Smooth muscle cell (in vitro differentiated cells): ENCODE measurements around the gene HSPA1A. TPM values are rescaled to one million over a fixed set of nuclear protein-coding genes. Genes with fewer than 3 reads are reported as not detected.
A peak's percentile ranks its signal among the peaks of the same experiment; 100 is the strongest.

ENCODE experiments used
- DNase-seq: peaks from one replicate; lab custom pipeline; 2025; ENCODE audit not compliant: unreplicated experiment; lab: John Stamatoyannopoulos, UW
- H2AFZ ChIP-seq: fragments of 200-600 bp; sonication (generic); 2 replicates; pipeline ENCODE4 v1.6.0; 2016; ENCODE audit warnings: antibody characterized with exemption, low read depth, mild to moderate bottlenecking
- H3F3A ChIP-seq: fragments of 200-600 bp; sonication (generic); 2 replicates; pipeline ENCODE4 v1.6.0; 2017; ENCODE audit warnings: antibody characterized with exemption, low read depth
- H3K27ac ChIP-seq: fragments of 200-600 bp; sonication (generic); 2 replicates; pipeline ENCODE4 v1.5.1; 2016; ENCODE audit warnings: low read depth, mild to moderate bottlenecking
- H3K27me3 ChIP-seq: fragments of 200-600 bp; sonication (generic); 2 replicates; pipeline ENCODE4 v1.6.1; 2016; ENCODE audit warnings: low read depth, mild to moderate bottlenecking
- H3K36me3 ChIP-seq: fragments of 200-600 bp; sonication (generic); 2 replicates; pipeline ENCODE4 v1.5.1; 2016; ENCODE audit warnings: low read depth
- H3K4me1 ChIP-seq: fragments of 200-600 bp; sonication (generic); 2 replicates; pipeline ENCODE4 v1.5.1; 2016; ENCODE audit warnings: low read depth
- H3K4me2 ChIP-seq: fragments of 200-600 bp; sonication (generic); 2 replicates; pipeline ENCODE4 v1.6.0; 2016; ENCODE audit warnings: mild to moderate bottlenecking
- H3K4me3 ChIP-seq: fragments of 200-600 bp; sonication (generic); 2 replicates; pipeline ENCODE4 v1.5.1; 2016; ENCODE audit warnings: mild to moderate bottlenecking
- H3K79me2 ChIP-seq: fragments of 200-600 bp; sonication (generic); 2 replicates; pipeline ENCODE4 v1.6.0; 2016; ENCODE audit warnings: low read depth, mild to moderate bottlenecking
- H3K9ac ChIP-seq: fragments of 200-600 bp; sonication (generic); 2 replicates; pipeline ENCODE4 v1.6.0; 2016; ENCODE audit warnings: low read depth
- H3K9me3 ChIP-seq: fragments of 200-600 bp; sonication (generic); replicated peaks from 2 replicates; pipeline ENCODE4 v1.5.1; 2016; ENCODE audit warnings: low read depth
- H4K20me1 ChIP-seq: fragments of 200-600 bp; sonication (generic); 2 replicates; pipeline ENCODE4 v1.6.0; 2016; ENCODE audit warnings: low read depth
- CTCF ChIP-seq: fragments of 200-600 bp; sonication (generic); IDR thresholded peaks from 2 replicates; pipeline ENCODE4 v1.5.1; 2017; ENCODE audit warnings: borderline replicate concordance, mild to moderate bottlenecking, antibody characterized with exemption; ENCODE audit not compliant: insufficient read depth, poor library complexity, severe bottlenecking
- WGBS: methylation state at CpG from one replicate; pipeline ENCODE4 v1.1.7; 2016; ENCODE audit warnings: low lambda C conversion rate; 5-methylcytosine and 5-hydroxymethylcytosine counted together
- polyA plus RNA-seq: library from polyadenylated mRNA; unstranded; fragments of >200 nt; fragmentation: Nextera tagmentation; extraction: Ambion mirVana; gene quantifications from 2 replicates; pipeline ENCODE4 v1.2.1, GENCODE V29; 2016
- total RNA-seq: library from RNA; depleted of rRNA; stranded (reverse); fragments of >200 nt; gene quantifications from 2 replicates; pipeline ENCODE4 v1.2.3, GENCODE V29; 2014

HSPA1A gene
- total RNA-seq (52.6 and 59.5 TPM in 2 replicates), polyA plus RNA-seq (61.2 and 71.6 TPM in 2 replicates)

GRCh38 chr6:31815025-31815838 lies at the start of gene HSPA1A, which contains the start of gene HSPA1L:
Gene HSPA1A, plus strand, starts transcription at chr6:31815543. Its CDS starts 214 bp downstream, at chr6:31815757.
Gene HSPA1L, minus strand, starts transcription at chr6:31815283. Its CDS starts 3,311 bp downstream, at chr6:31811972.
- peak; percentile 92 for DNase-seq
- Histone ChIP-seq H3K4me1 (peaks cover 20% of the 10 kb centered on the region), H2AFZ (peak within 1 kb of the TSS; percentile 69), H3F3A (peaks cover 22% of the 10 kb centered on the region), H3K4me3 (peak within 1 kb of the TSS; percentile 69), H3K27ac (peak within 1 kb of the TSS; percentile 95), H3K4me2 (peak within 1 kb of the TSS; percentile 92), H3K27me3 (no peaks in the 10 kb centered on the region), H3K9ac (peak within 1 kb of the TSS; percentile 88), H3K9me3 (no peaks in the 10 kb centered on the region), H3K79me2 (peaks cover 14% of the 10 kb centered on the region), H3K36me3 (no peaks in the 10 kb centered on the region), H4K20me1 (peaks cover 4% of the 10 kb centered on the region)
- TF ChIP-seq CTCF: no peak
- under 1% methylated on average over 53 of the region's 56 CpGs for WGBS

GRCh38 chr6:31765559-31765909 lies 49.8 kb upstream of the HSPA1A start:
- no peaks in the 10 kb centered on the region for H3K36me3 ChIP-seq
- no peak for DNase-seq
- no peak for TF ChIP-seq CTCF
- no peak overlapping the region for H3K4me3 ChIP-seq
- H3K9ac ChIP-seq: no peak overlapping the region
- H3F3A ChIP-seq: no peaks in the 10 kb centered on the region
- WGBS: 89% methylated on average over 9 of the region's 9 CpGs
- H3K9me3 ChIP-seq: no peaks in the 10 kb centered on the region
- H3K27me3 ChIP-seq: no peaks in the 10 kb centered on the region
- H3K79me2 ChIP-seq: no peaks in the 10 kb centered on the region
- no peak overlapping the region for H3K4me2 ChIP-seq
- no peaks in the 10 kb centered on the region for H4K20me1 ChIP-seq
- peaks cover 13% of the 10 kb centered on the region for H3K4me1 ChIP-seq
- H3K27ac ChIP-seq: no peak overlapping the region
- no peak overlapping the region for H2AFZ ChIP-seq

- no peak overlapping the region for H3K27ac ChIP-seq
- H4K20me1 ChIP-seq: no peaks in the 10 kb centered on the region
- peaks cover 13% of the 10 kb centered on the region for H3K4me1 ChIP-seq
- TF ChIP-seq CTCF: no peak
- WGBS: 74% methylated on average over 38 of the region's 42 CpGs
- no peaks in the 10 kb centered on the region for H3K9me3 ChIP-seq
- no peaks in the 10 kb centered on the region for H3K79me2 ChIP-seq
- no peaks in the 10 kb centered on the region for H3F3A ChIP-seq
- DNase-seq: no peak
- H3K9ac ChIP-seq: no peak overlapping the region
- no peak overlapping the region for H3K4me3 ChIP-seq
- peak overlapping the region; percentile 71 for H3K4me2 ChIP-seq
- no peaks in the 10 kb centered on the region for H3K27me3 ChIP-seq
- H2AFZ ChIP-seq: no peak overlapping the region
- no peaks in the 10 kb centered on the region for H3K36me3 ChIP-seq
These were observed 49.2 kb upstream of the HSPA1A start for GRCh38 chr6:31765910-31766794.
